ENCODE results near the gene AP2A2. TPM values are rescaled to one million over a fixed set of nuclear protein-coding genes. Genes with fewer than 3 reads are reported as not detected.

The AP2A2 gene
- polyA plus RNA-seq, 5 donors, result 74.4 to 84.3 (median 79.2) TPM

DNA sequence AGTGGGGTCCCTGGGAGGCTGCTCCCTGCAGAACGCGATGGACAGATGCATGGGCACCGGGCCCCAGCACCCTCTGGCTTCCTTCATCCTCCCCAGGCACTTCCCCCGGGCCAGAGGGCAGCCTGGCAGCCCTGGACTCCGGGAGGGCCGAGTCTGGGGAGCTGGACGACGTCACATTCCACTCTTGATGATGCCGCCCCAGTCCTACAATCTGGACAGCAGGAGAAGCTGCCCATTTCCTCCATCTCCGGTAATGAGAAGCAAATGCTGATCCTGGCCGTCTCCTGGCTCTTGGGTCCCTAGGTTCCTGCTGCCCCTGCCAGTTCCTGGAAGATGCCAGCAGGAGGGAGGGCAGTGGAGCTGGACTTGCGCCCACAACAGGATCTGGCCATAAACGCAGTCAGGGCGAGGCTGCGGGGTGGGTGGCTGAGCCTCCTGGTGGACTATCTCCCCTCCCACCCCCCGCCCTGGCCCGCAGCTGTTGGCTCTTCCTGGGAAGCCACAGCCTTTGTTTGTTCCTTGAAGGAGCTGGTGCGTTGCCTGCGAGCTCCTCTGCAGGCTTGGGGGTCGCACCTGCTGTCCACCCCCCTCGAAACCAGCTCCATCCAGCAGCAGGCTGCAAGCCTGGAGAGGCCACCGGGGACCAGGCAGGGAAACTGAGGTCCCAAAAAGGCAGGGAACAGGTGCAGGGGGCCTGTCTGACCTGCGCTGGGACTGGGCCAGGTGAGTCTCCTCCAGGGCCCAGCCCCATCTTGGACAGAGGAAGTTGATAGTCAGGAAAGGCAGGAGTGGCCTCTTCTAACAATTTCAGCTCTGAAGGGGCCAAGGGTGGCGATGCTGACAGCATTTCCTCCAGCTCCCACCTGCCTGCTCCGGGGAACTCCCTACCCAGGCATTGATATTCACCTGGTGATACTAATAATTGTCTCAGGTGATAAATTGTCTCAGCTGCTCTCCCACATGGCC lies 128.8 kb downstream of the AP2A2 start:
- DNase-seq, result no peak

DNA sequence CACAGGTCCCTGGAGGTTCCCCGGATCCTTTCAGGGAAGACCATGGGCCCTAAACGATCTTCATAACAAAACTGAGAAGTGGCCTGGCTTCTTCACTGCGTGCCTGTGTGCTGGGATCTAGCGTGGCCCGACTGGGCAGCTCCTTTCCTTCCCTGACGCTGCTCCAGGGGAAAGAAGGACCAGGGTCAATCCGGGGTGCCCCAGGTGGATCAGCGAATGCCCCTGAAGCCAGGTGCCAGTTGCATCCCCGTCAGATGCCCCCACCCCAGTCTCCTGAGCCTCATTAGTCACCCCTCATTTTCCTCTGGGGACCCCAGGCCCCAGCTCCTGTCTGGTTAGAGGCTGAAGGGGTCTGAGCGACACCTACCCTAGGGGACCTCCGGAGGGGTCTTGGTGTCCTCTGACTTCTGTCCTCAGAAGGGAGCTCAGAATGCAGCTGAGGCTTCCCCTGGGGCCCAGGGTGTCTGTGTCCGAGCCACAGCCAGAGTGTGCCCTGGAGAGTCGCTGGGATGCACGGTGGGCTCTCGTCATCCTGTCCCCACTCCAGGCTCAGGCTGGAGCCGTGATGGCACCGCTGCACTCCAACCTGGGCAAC lies 129.5 kb downstream of the AP2A2 start:
- no peak for DNase-seq

DNA sequence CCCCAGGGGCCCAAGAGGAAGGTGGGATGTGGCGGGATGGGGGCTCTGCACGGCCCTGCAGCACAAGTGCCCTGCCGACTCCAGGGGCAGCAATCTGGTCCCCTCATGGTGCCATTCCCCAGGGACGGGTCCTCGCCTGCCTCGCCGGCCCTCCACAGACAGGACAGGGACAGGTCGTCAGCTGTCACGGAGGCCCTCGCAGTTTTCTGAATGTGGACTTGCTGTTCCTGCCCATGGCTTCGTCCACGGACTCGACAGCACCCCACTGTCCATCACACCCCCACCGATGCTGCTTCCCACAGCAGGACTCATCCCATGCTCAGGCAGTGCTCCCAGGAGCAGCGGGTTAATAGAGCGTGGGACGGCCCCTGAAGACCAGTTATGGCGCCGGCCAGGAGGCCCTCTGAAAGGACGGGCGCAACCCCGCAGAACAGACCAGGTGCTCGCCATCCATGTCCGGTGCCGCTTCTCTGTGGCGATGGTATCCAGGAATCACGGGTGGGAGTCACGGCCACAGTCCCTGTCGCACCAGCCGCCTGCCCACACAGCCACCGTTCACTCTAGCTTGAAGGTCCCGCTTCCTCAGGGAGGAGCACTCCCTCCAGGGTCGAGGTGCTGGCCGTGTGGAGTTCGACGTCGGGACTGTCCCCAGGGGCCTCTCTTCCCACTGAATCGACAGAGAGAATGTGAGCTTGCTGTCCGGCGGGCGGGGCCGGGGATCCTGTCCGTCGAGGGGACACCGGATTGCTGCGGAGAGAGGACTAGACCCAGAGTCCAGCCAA lies 130.5 kb downstream of the AP2A2 start:
- no peak for DNase-seq

DNA sequence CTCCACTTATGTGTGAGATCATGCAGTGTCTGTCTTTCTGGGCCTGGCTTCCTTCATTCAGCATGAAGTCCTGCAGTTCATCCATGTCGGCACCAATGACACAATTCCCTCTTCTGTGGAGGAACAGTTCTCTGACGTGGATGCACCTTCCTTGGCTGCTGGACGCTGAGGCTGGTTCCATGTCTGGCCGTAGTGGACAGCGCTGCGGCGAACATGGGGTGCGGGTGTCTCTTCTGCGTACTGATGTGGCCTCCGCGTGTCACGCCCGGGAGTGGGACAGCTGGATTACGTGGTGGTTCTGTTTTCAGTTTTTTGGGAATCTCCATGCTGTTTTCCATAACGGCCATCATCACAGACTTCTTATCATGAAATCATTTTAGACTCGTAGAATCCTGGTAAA lies 132.1 kb downstream of the AP2A2 start:
- DNase-seq, result no peak

DNA sequence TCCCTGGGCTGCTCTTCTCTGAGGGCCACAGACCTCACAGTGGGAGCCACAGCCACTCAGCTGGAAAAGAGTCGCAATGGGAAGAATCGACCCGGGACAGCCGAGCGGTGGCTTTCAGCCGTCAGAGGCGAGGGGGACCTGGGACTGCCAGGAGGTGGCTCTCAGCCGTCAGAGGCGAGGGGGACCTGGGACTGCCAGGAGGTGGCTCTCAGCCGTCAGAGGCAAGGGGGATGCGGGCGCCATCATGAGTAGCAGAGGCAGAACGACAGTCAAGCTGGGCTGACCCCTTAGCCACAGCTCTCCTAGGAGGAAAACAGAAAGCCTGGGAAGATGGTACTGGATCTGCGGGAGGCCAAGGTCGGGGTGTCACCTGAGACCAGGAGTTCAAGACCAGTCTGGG lies 134.1 kb downstream of the AP2A2 start:
- DNase-seq, result no peak

DNA sequence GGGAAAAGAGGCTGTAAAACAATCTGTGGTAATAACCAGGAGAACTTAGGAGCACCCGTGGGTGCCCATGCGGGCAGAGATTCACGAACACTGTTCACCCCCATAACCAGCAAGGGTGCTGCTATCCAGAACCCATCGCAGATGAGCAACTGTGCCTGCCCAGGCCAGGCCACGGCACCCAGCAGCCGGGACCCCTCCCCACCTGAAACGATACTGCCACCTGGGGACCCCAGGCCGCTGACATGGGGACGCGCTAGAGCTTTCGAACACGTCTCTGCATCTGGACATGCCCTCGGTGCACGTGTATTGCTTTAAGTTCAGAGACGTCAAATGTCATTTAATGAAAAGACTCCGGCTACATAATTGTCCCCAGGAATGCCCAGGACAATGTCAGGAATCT lies 134.7 kb downstream of the AP2A2 start:
- DNase-seq, result no peak

DNA sequence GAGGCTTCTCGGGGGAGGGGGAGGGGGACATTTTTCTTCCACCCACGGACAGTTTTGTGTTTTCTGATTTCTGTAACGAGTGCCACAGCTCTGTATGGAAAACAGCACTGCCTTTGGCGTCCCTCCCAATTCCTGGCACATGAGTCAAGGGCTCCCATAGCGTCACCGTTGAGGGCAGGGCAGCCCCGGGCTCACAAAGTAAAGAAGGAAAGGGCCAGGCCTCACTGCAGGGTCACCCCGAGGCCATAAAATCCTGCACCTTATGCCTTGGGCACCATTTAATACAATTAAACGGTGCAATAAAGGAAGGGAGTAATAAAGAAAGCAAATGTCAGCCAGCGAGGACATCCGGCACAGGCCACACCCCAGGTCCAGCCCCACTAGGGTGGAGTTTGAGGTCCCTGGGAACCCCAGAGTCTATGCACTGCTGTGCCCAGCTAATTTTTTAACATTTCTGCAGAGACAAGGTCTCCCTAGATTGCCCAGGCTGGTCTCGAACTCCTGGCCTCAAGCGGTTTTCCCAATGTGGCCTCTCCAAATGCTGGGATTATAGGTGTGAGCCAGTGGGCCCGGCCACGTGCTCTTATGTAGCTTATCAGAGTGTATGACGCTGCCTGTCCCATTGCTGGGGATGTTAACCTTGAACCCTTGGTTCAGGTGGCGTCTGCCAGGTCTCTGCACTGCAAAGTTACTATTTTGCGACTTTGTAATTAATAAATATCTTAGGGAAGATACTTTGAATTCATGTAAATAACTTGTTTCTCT lies 135.4 kb downstream of the AP2A2 start:
- DNase-seq, result no peak

Other genes with a start within 250 kb of the AP2A2 start
- 10 to 100 TPM; 32.7 to 49.5 (median 37.7) TPM for gene DEAF1, start 230.6 kb upstream of the AP2A2 start, polyA plus RNA-seq (ENCODE audit: insufficient read depth in 1 of 5, insufficient read length in 5 of 5, low replicate concordance in 1 of 5)
- 10 to 100 TPM; 23.2 to 35.8 (median 29.9) TPM for gene TMEM80, start 230.1 kb upstream of the AP2A2 start, polyA plus RNA-seq (ENCODE audit: insufficient read depth in 1 of 5, insufficient read length in 5 of 5, low replicate concordance in 1 of 5)
- gene EPS8L2, start 219.6 kb upstream of the AP2A2 start, polyA plus RNA-seq (ENCODE audit: insufficient read depth in 1 of 5, insufficient read length in 5 of 5, low replicate concordance in 1 of 5), result 10 to 100 TPM; 41.3 to 88.7 (median 81.2) TPM
- gene TALDO1, start 178.4 kb upstream of the AP2A2 start, polyA plus RNA-seq (ENCODE audit: insufficient read depth in 1 of 5, insufficient read length in 5 of 5, low replicate concordance in 1 of 5), result 100 to 1,000 TPM; 100 to 129 (median 107) TPM
- gene GATD1, start 148.4 kb upstream of the AP2A2 start, polyA plus RNA-seq (ENCODE audit: insufficient read depth in 1 of 5, insufficient read length in 5 of 5, low replicate concordance in 1 of 5), result 10 to 100 TPM; 41.4 to 80.2 (median 61.8) TPM
- under 1 TPM in 3 of 5 donors, not detected in 2; 0.18 to 0.24 (median 0.22) TPM for gene CEND1, start 135.8 kb upstream of the AP2A2 start, polyA plus RNA-seq (ENCODE audit: insufficient read depth in 1 of 5, insufficient read length in 5 of 5, low replicate concordance in 1 of 5)
- 10 to 100 TPM in 4 of 5 donors, 1 to 10 TPM in 1; 9.4 to 25.4 (median 15.7) TPM for gene SLC25A22, start 127.6 kb upstream of the AP2A2 start, polyA plus RNA-seq (ENCODE audit: insufficient read depth in 1 of 5, insufficient read length in 5 of 5, low replicate concordance in 1 of 5)
- 10 to 100 TPM in 4 of 5 donors, 1 to 10 TPM in 1; 9.0 to 16.6 (median 11.6) TPM for gene PIDD1, start 120.6 kb upstream of the AP2A2 start, polyA plus RNA-seq (ENCODE audit: insufficient read depth in 1 of 5, insufficient read length in 5 of 5, low replicate concordance in 1 of 5)
- gene RPLP2, start 115.9 kb upstream of the AP2A2 start, polyA plus RNA-seq (ENCODE audit: insufficient read depth in 1 of 5, insufficient read length in 5 of 5, low replicate concordance in 1 of 5), result 1,000 to 10,000 TPM; 1,010 to 1,715 (median 1,239) TPM
- gene PNPLA2, start 107.0 kb upstream of the AP2A2 start, polyA plus RNA-seq (ENCODE audit: insufficient read depth in 1 of 5, insufficient read length in 5 of 5, low replicate concordance in 1 of 5), result 10 to 100 TPM; 23.4 to 54.7 (median 38.0) TPM
- 10 to 100 TPM; 13.6 to 31.6 (median 21.5) TPM for gene CRACR2B, start 98.0 kb upstream of the AP2A2 start, polyA plus RNA-seq (ENCODE audit: insufficient read depth in 1 of 5, insufficient read length in 5 of 5, low replicate concordance in 1 of 5)
- 100 to 1,000 TPM; 124 to 208 (median 165) TPM for gene CD151, start 92.9 kb upstream of the AP2A2 start, polyA plus RNA-seq (ENCODE audit: insufficient read depth in 1 of 5, insufficient read length in 5 of 5, low replicate concordance in 1 of 5)
- gene POLR2L, start 83.3 kb upstream of the AP2A2 start, polyA plus RNA-seq (ENCODE audit: insufficient read depth in 1 of 5, insufficient read length in 5 of 5, low replicate concordance in 1 of 5), result 100 to 1,000 TPM in 2 of 5 donors, 10 to 100 TPM in 3; 67.8 to 164 (median 85.4) TPM
- gene TSPAN4, start 83.0 kb upstream of the AP2A2 start, polyA plus RNA-seq (ENCODE audit: insufficient read depth in 1 of 5, insufficient read length in 5 of 5, low replicate concordance in 1 of 5), result 10 to 100 TPM; 42.4 to 94.6 (median 63.9) TPM
- gene CHID1, start 15.1 kb upstream of the AP2A2 start, polyA plus RNA-seq (ENCODE audit: insufficient read depth in 1 of 5, insufficient read length in 5 of 5, low replicate concordance in 1 of 5), result 100 to 1,000 TPM in 1 of 5 donors, 10 to 100 TPM in 4; 77.0 to 101 (median 86.2) TPM
- under 1 TPM; 0.24 to 0.57 (median 0.54) TPM for gene MUC6, start 110.8 kb downstream of the AP2A2 start, polyA plus RNA-seq (ENCODE audit: insufficient read depth in 1 of 5, insufficient read length in 5 of 5, low replicate concordance in 1 of 5)
- under 1 TPM; 0.01 to 0.26 (median 0.04) TPM for gene MUC2, start 149.0 kb downstream of the AP2A2 start, polyA plus RNA-seq (ENCODE audit: insufficient read depth in 1 of 5, insufficient read length in 5 of 5, low replicate concordance in 1 of 5)
- gene MUC5AC, start 232.1 kb downstream of the AP2A2 start, polyA plus RNA-seq (ENCODE audit: insufficient read depth in 1 of 5, insufficient read length in 5 of 5, low replicate concordance in 1 of 5), result under 1 TPM; 0.06 to 0.35 (median 0.08) TPM

Measured in right lung (tissue), 5 donors.